K562 (cell line): ENCODE results near the gene CELSR1. TPM values are rescaled to one million over a fixed set of nuclear protein-coding genes. Genes with fewer than 3 reads are reported as not detected.

Experiments used
- ATAC-seq: fragments of 200-7000 bp; cut with Tn5 transposase; 3 replicates; pipeline ENCODE4 v1.9.1; 2020; ENCODE audit warnings: moderate library complexity
- BruUV-seq: library from RNA; stranded (reverse); fragments of 400-500 nt; replicated peaks from 2 replicates; lab custom pipeline; 2021; lab: Mats Ljungman, UMichigan
- CTCF ChIA-PET: fragments of 300-600 bp; formaldehyde crosslinking; extraction: SDS; loops from one replicate; lab custom pipeline; 2021; ENCODE audit warnings: low intra/inter-chr PET ratio; lab: Yijun Ruan, JAX
- POLR2A ChIA-PET: fragments of 300-600, 350-650 bp; sonication (Branson Sonifier 250); formaldehyde crosslinking; extraction: SDS; loops from one replicate; lab custom pipeline; 2021; ENCODE audit warnings: antibody characterized with exemption, inconsistent platforms; lab: Yijun Ruan, JAX
- DNase-seq, 4 experiments: peaks; one replicate each; pipeline versions ENCODE4 v3.0.0 to v3.0.0-alpha.2; 2011 to 2018; ENCODE audit warnings: low spot score in 3 of 4, mixed read lengths in 3 of 4; ENCODE audit errors: extremely low read depth in 1 of 4
- FAIRE-seq: peaks from 2 replicates; lab custom pipeline; 2011; peaks lifted over from hg19 to GRCh38; lab: Jason Lieb, UNC
- H2AFZ ChIP-seq: 2 replicates; pipeline ENCODE4 v1.6.0; 2011; ENCODE audit warnings: low read depth, low read length, control low read depth, inconsistent platforms
- H3K27ac ChIP-seq: fragments of 200-600 bp; 3 replicates; pipeline ENCODE4 v1.8.0; 2011; ENCODE audit warnings: low read depth, mild to moderate bottlenecking, control low read depth, inconsistent platforms, low read length, moderate library complexity, mixed read lengths; ENCODE audit errors: extremely low read depth
- H3K27me3 ChIP-seq, 2 experiments: fragments of 300-600 bp in 1 of 2; 2 replicates in 1 of 2; 3 replicates in 1 of 2; pipeline versions ENCODE4 v1.6.0 to v1.8.0; 2011; ENCODE audit warnings: inconsistent platforms in 2 of 2, low read length in 2 of 2, mild to moderate bottlenecking in 1 of 2, mixed read lengths in 1 of 2, moderate library complexity in 1 of 2; ENCODE audit not compliant: control insufficient read depth in 2 of 2, insufficient read depth in 2 of 2
- H3K36me3 ChIP-seq: fragments of 300-600 bp; 3 replicates; pipeline ENCODE4 v1.8.0; 2011; ENCODE audit warnings: mild to moderate bottlenecking, low read length, inconsistent platforms; ENCODE audit not compliant: control insufficient read depth, insufficient read depth
- H3K4me1 ChIP-seq, 2 experiments: fragments of 200-600 bp in 1 of 2; replicated peaks in 1 of 2; 2 replicates in 1 of 2; 3 replicates in 1 of 2; pipeline versions ENCODE4 v1.5.1 to v1.8.0; 2011; ENCODE audit warnings: inconsistent platforms in 2 of 2, low read length in 2 of 2, mild to moderate bottlenecking in 1 of 2, mixed read lengths in 1 of 2, moderate library complexity in 1 of 2; ENCODE audit not compliant: control insufficient read depth in 2 of 2, insufficient read depth in 2 of 2
- H3K4me2 ChIP-seq: 2 replicates; pipeline ENCODE4 v1.6.1; 2011; ENCODE audit warnings: low read length, control low read depth, inconsistent platforms, mixed read lengths; ENCODE audit not compliant: insufficient read depth
- H3K4me3 ChIP-seq: fragments of 200-600 bp; sonication (generic), shearing (Covaris generic); 2 replicates; pipeline ENCODE4 v1.5.1; 2016; ENCODE audit warnings: control low read depth, inconsistent platforms
- H3K79me2 ChIP-seq: fragments of 200-600 bp; 3 replicates; pipeline ENCODE4 v1.8.0; 2011; ENCODE audit warnings: low read length, inconsistent platforms; ENCODE audit not compliant: control insufficient read depth, insufficient read depth
- H3K9ac ChIP-seq, 2 experiments: 2 replicates each; pipeline versions ENCODE4 v1.6.0 to v1.6.1; 2011; ENCODE audit warnings: low read depth in 2 of 2, low read length in 2 of 2, control low read depth in 1 of 2, inconsistent platforms in 1 of 2, mild to moderate bottlenecking in 1 of 2, mixed read lengths in 1 of 2; ENCODE audit not compliant: insufficient read depth in 1 of 2
- H3K9me1 ChIP-seq: one replicate; pipeline ENCODE4 v1.6.0; 2011; ENCODE audit warnings: inconsistent platforms, mild to moderate bottlenecking, low read length, moderate library complexity; ENCODE audit not compliant: control insufficient read depth, insufficient read depth
- H3K9me3 ChIP-seq: replicated peaks from 2 replicates; pipeline ENCODE4 v1.5.1; 2011; ENCODE audit warnings: low read depth, low read length, inconsistent platforms; ENCODE audit not compliant: control insufficient read depth, insufficient read depth
- H4K20me1 ChIP-seq: replicated peaks from 2 replicates; pipeline ENCODE4 v1.6.1; 2011; ENCODE audit warnings: low read length, inconsistent platforms, mixed read lengths; ENCODE audit not compliant: control insufficient read depth, insufficient read depth
- HDGF ChIP-seq: fragments of 450-650 bp; IDR thresholded peaks from 2 replicates; pipeline ENCODE4 v1.6.1; 2016
- KLF10 ChIP-seq: fragments of 250-450 bp; sonication (Bioruptor Pico); IDR thresholded peaks from 2 replicates; pipeline ENCODE4 v1.6.1; 2021; ENCODE audit warnings: matching md5 sums
- RNF2 ChIP-seq: sonication (generic); IDR thresholded peaks from 2 replicates; pipeline ENCODE4 v1.6.1; 2016
- SMAD4 ChIP-seq: fragments of 250-450 bp; sonication (Bioruptor Pico); conservative IDR thresholded peaks from 2 replicates; pipeline ENCODE4 v1.8.0; 2021; ENCODE audit warnings: inconsistent platforms, mild to moderate bottlenecking, moderate library complexity
- TGIF2 ChIP-seq: sonication (generic); formaldehyde crosslinking; IDR thresholded peaks from 2 replicates; pipeline ENCODE4 v1.8.1; 2022; ENCODE audit warnings: mild to moderate bottlenecking, missing genetic modification reagents, moderate library complexity
- ZNF347 ChIP-seq: fragments of 450-650 bp; formaldehyde crosslinking; IDR thresholded peaks from 2 replicates; pipeline ENCODE4 v1.4.0; 2020; ENCODE audit warnings: low read depth, mild to moderate bottlenecking, moderate library complexity
- WGBS: fragments of 100-300 bp; shearing (Covaris generic); methylation state at CpG from one replicate; pipeline ENCODE4 v1.1.6; 2016; ENCODE audit warnings: low coverage, mixed read lengths; ENCODE audit not compliant: insufficient coverage; ENCODE audit errors: missing lambda C conversion rate; 5-methylcytosine and 5-hydroxymethylcytosine counted together
- in situ Hi-C: fragments of 300-500 bp; cut with MboI; formaldehyde crosslinking; loops from 4 replicates; pipeline ENCODE4 v1.15.0; 2018; ENCODE audit warnings: inconsistent platforms, mixed read lengths
- intact Hi-C: fragments of 100-400 bp; cut with micrococcal nuclease; formaldehyde crosslinking; loops from 2 replicates; pipeline ENCODE4 v1.14.2; 2022
- polyA plus RNA-seq, 8 experiments: library from polyadenylated mRNA; depleted of rRNA in 4 of 8; stranded (reverse) in 5 of 8; unstranded in 3 of 8; fragments of >200 nt; fragmentation: Nextera tagmentation in 2 of 8; fragmentation: Illumina TruSeq in 1 of 8; extraction: Ambion mirVana in 2 of 8; extraction: Trizol in 1 of 8; gene quantifications; 2 replicates each; pipeline versions ENCODE4 v1.2.1 to v1.2.3, GENCODE V29; 2011 to 2014; ENCODE audit warnings: inconsistent platforms in 1 of 8, missing spikeins in 1 of 8
- total RNA-seq, 7 experiments: library from RNA; depleted of rRNA in 6 of 7; stranded (reverse); fragments of >200 nt in 6 of 7; fragmentation: Illumina TruSeq in 2 of 7; extraction: Trizol in 2 of 7; gene quantifications; 2 replicates each; pipeline versions ENCODE4 v1.2.1 to v1.2.3, GENCODE V29; 2011 to 2021; ENCODE audit warnings: low replicate concordance in 1 of 7
- TF ChIP-seq, protein P1 (sequence below): sonication (generic); IDR thresholded peaks from 2 replicates; pipeline ENCODE4 v1.6.1; 2016

Gene CELSR1
- total and polyA plus RNA-seq, 9 of the 15 experiments (the other 6 are each of a cell fraction or from before 2014, with no cell fraction given): under 0.01 to 0.09 TPM; not detected in 7

DNA sequence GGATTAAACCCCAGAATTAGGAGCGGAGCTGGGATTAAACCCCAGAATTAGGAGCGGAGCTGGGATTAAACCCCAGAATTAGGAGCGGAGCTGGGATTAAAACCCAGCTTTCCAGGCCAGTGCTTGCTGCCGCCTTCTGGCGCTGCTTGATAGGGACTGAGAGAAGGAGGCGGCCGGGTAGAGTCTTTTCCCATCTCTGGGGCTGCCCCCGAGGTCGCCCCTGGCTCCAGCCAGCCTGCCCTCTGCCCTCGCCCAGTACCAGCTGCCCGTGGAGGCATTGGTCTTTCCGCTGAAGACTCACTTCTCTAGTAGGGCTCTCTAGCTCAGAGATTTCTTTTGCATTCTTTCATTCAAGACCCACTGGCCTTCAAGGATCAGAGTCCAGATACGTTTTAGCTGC, 196.7 kb downstream of the CELSR1 start:
- WGBS: 90% methylated on average over 7 of the region's 13 CpGs
- no peak overlapping the region for H2AFZ ChIP-seq
- peaks cover 2 to 7% of the 10 kb centered on the region in 2 experiments; a peak in 3 of 5 replicates for H3K4me1 ChIP-seq
- in situ Hi-C loops: no loop called here
- FAIRE-seq (no peak), DNase-seq (no peak), ATAC-seq (no peak)
- no peaks in the 10 kb centered on the region for H4K20me1 ChIP-seq
- H3K9me1 ChIP-seq: no peaks in the 10 kb centered on the region
- intact Hi-C loops: no loop called here
- TF ChIP-seq HDGF: no peak
- no peak for TF ChIP-seq ZNF347
- H3K27me3 ChIP-seq: no peaks in the 10 kb centered on the region
- H3K9me3 ChIP-seq: no peaks in the 10 kb centered on the region
- peaks cover 84% of the 10 kb centered on the region; the same call in 2 of the 3 replicates for H3K36me3 ChIP-seq
- no peak overlapping the region for H3K9ac ChIP-seq
- ChIA-PET CTCF (no interaction called here), POLR2A (interaction anchor here (1.2 kb wide), 2 partner anchors 27 to 34 kb away, joined by 4 read pairs; no protein-coding TSS in a partner anchor)
- H3K4me2 ChIP-seq: no peak overlapping the region
- H3K79me2 ChIP-seq: peaks cover 29% of the 10 kb centered on the region
- no peak overlapping the region for H3K4me3 ChIP-seq
- H3K27ac ChIP-seq: no peak overlapping the region
- BruUV-seq: no TSS peak

DNA sequence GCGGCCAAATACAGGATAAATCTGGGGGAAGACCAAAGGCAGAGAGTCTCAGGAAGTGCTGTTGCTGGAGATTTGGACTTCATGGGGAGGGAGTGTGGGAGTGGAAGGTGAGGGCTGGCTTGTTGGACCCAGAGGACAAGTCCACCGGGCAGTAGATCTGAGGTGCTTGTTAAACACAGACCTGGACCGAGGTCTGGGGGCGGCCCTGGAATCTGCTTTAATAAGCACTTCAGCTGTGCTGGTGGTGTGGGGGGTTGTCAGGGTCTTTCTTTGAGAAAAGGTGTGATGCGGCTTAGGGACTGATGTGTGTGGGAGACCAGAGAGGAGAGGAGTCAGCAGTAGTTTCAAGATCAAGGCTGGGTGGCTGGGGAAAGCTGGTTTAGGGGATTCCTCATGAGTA, 197.5 kb downstream of the CELSR1 start:
- no peak overlapping the region for H3K4me3 ChIP-seq
- no peak for TF ChIP-seq SMAD4
- TF ChIP-seq TGIF2 (CRISPR knock-in tag): no peak
- TF ChIP-seq RNF2: no peak
- TF ChIP-seq, protein P1, sequence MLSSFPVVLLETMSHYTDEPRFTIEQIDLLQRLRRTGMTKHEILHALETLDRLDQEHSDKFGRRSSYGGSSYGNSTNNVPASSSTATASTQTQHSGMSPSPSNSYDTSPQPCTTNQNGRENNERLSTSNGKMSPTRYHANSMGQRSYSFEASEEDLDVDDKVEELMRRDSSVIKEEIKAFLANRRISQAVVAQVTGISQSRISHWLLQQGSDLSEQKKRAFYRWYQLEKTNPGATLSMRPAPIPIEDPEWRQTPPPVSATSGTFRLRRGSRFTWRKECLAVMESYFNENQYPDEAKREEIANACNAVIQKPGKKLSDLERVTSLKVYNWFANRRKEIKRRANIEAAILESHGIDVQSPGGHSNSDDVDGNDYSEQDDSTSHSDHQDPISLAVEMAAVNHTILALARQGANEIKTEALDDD: no peak
- TF ChIP-seq KLF10 (CRISPR knock-in tag): no peak
- H3K36me3 ChIP-seq: peaks cover 79% of the 10 kb centered on the region; the same call in 2 of the 3 replicates
- ChIA-PET POLR2A (interaction anchor here (1.2 kb wide), 2 partner anchors 28 to 33 kb away, joined by 4 read pairs; no protein-coding TSS in a partner anchor), CTCF (no interaction called here)
- H3K4me2 ChIP-seq: no peak overlapping the region
- H3K79me2 ChIP-seq: peaks cover 31% of the 10 kb centered on the region
- 80% methylated on average over 2 of the region's 5 CpGs for WGBS
- H3K4me1 ChIP-seq: peaks cover 2 to 8% of the 10 kb centered on the region in 2 experiments; a peak in 3 of 5 replicates
- DNase-seq: no peak
- in situ Hi-C loops (no loop called here), intact Hi-C loops (no loop called here)
- no peaks in the 10 kb centered on the region for H4K20me1 ChIP-seq
- no peaks in the 10 kb centered on the region for H3K9me3 ChIP-seq
- no peak overlapping the region for H2AFZ ChIP-seq
- FAIRE-seq: no peak
- no peak overlapping the region for H3K9ac ChIP-seq
- H3K27me3 ChIP-seq: no peaks in the 10 kb centered on the region
- H3K27ac ChIP-seq: no peak overlapping the region
- ATAC-seq: no peak
- BruUV-seq: no TSS peak
- no peaks in the 10 kb centered on the region for H3K9me1 ChIP-seq
